Bronchial epithelial cell (primary cell): Measurements from ENCODE around the gene MED12L. TPM values are rescaled to one million over a fixed set of nuclear protein-coding genes. Genes with fewer than 3 reads are reported as not detected.

Experiments used
- DNase-seq: peaks from one replicate; pipeline ENCODE4 v3.0.0-alpha.2; 2010; ENCODE audit warnings: low read depth
- FAIRE-seq: peaks from 2 replicates; lab custom pipeline; 2011; peaks lifted over from hg19 to GRCh38; lab: Jason Lieb, UNC
- H3K27me3 ChIP-seq: 2 replicates; pipeline ENCODE4 v1.5.1; 2011; ENCODE audit warnings: low read length; ENCODE audit not compliant: control insufficient read depth, insufficient read depth
- H3K36me3 ChIP-seq: 2 replicates; pipeline ENCODE4 v1.5.1; 2011; ENCODE audit warnings: low read length; ENCODE audit not compliant: control insufficient read depth, insufficient read depth
- H3K4me3 ChIP-seq: 2 replicates; pipeline ENCODE4 v1.5.1; 2011; ENCODE audit warnings: mild to moderate bottlenecking, low read depth, low read length, control low read depth
- total RNA-seq: library from RNA; depleted of rRNA; stranded (reverse); fragments of >200 nt; gene quantifications from 2 replicates; pipeline ENCODE4 v1.2.1, GENCODE V29; 2014
- TF ChIP-seq, protein P1 (sequence below): IDR thresholded peaks from 2 replicates; pipeline ENCODE4 v1.5.1; 2011; ENCODE audit warnings: mild to moderate bottlenecking, moderate library complexity, low read length, control low read depth, inconsistent platforms; ENCODE audit not compliant: insufficient read depth, severe bottlenecking

MED12L gene
- total RNA-seq, 1 donor from 2014 or later = 0.26 TPM

DNA sequence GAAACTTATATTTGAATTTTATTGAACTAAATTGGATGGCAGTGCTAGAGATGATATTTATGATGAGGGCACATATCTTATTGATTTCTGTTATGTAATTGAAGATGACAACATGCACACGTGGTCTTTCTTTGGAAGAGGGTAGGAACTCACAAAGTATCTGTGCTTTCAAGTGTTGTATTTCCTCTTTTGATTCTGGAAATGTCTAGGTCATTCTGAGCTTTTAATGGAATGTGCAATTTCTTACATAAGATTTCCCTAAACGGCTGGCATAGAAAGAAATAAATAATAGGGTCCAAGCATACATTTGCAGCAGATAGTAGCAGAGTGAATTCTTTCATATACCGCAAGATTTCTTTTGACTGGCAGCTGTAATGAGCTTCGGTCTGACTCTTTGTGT lies 127.7 kb downstream of the MED12L start:
- H3K4me3 ChIP-seq = no peak overlapping the region
- DNase-seq (no peak), FAIRE-seq (no peak)
- no peaks in the 10 kb centered on the region for H3K27me3 ChIP-seq
- H3K36me3 ChIP-seq = no peaks in the 10 kb centered on the region
- TF ChIP-seq, protein P1, sequence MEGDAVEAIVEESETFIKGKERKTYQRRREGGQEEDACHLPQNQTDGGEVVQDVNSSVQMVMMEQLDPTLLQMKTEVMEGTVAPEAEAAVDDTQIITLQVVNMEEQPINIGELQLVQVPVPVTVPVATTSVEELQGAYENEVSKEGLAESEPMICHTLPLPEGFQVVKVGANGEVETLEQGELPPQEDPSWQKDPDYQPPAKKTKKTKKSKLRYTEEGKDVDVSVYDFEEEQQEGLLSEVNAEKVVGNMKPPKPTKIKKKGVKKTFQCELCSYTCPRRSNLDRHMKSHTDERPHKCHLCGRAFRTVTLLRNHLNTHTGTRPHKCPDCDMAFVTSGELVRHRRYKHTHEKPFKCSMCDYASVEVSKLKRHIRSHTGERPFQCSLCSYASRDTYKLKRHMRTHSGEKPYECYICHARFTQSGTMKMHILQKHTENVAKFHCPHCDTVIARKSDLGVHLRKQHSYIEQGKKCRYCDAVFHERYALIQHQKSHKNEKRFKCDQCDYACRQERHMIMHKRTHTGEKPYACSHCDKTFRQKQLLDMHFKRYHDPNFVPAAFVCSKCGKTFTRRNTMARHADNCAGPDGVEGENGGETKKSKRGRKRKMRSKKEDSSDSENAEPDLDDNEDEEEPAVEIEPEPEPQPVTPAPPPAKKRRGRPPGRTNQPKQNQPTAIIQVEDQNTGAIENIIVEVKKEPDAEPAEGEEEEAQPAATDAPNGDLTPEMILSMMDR = no peak

DNA sequence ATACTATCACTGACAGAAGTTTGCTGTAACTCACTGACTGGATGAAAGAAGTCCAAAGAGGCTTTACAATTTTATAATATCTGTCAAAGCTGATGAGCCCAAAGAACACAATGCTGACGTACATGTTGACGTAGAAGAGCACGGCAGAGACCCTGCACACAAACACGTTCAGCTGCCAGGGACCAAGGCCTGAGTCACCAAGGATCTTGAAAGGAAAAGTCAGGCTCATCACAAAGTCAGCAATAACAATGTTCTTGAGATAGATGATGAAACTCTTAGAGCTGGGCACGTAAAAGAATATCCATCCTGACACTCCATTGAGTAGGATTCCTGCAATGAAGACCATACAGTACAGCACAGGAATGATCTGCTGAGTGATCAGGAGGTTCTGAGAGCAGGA lies 128.4 kb downstream of the MED12L start:
- H3K27me3 ChIP-seq = no peaks in the 10 kb centered on the region
- peak; percentile 77 for FAIRE-seq
- no peak overlapping the region for H3K4me3 ChIP-seq
- H3K36me3 ChIP-seq = no peaks in the 10 kb centered on the region
- no peak for DNase-seq
- TF ChIP-seq, protein P1 = no peak

DNA sequence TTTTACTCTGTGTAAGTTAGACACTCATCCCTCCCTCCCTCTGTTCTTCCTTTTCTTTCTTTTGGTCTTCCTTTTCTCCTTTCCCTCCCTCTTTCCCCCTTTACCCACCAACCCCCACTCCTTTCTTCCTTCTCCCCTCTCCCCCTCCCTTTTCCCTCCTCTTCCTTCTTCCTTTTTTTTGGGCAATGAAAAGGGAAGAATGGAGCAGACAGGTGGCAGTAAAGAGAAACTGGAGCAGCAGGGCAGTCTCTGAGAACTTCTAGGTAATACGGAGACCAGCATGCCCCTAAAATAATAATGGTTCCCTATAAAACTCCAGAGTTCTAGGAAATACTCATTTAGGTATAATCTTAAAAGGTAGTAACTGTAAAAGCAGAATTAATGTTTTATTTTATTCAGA lies 129.0 kb downstream of the MED12L start:
- TF ChIP-seq, protein P1 = no peak
- H3K27me3 ChIP-seq = no peaks in the 10 kb centered on the region
- H3K36me3 ChIP-seq = no peaks in the 10 kb centered on the region
- no peak for FAIRE-seq
- no peak for DNase-seq
- no peak overlapping the region for H3K4me3 ChIP-seq

DNA sequence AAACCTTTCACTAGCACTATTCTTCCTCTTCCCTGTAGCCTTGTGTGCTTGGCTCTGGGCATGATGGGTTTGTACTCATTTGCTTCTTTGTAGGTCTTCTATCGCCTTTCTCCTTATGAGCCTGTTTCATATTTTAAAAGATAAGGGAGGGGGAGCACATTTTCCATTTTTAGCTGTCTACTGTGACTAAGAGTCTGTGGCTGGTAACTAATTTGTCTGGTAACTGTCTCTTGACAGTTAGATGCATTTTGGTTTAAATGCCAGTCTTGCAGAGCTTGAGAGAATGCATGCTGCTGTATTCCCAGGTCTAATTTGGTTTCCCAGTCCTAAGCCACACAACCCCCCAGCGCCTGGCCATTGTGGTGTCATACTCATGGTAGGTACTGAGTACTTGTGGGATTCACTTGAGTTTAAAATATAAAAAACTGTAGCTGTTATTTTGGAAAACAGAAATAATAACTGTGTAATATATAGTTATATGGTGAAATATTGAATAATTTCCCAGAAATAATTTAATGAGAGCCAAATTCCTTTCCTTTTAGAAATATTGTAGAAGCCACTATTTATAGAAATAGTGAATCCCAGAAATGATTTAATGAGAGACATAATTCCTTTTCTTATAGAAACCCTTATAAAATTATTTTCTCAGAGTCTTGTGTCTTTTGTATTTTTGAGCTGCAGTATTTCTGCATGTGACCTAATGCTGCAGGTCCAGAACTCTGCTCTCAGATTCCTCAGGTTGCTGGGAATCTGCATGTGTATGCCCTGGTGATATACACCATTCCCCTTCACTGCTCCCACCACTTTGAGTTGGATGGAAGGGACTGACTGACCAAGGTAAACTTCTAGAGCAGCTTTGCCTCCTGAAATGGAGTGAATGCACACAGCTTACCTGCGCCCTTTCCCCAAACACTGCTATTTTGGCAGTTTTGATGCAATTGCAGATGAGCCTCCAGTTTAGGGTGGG lies 131.5 kb downstream of the MED12L start:
- TF ChIP-seq, protein P1 = no peak

DNA sequence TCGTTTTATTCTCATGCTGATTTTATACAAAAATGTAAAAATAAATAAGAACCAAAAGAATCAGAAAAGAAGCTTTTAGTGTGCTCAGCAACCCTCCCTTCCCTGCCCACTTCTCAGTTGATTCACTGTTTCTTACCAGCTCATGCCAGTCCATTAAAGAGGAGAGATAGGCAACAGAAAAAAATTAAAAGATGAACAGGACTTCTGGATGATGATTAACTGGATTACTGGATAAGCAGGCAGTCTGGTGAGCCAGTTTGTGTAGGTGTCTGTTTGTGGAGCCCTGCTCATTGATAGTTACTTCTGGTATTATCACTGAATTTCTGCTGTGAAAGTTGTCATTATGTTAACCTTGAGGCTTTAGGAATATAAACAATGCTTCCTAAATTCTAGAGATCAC lies 132.7 kb downstream of the MED12L start:
- DNase-seq (peak; percentile 30), FAIRE-seq (no peak)
- TF ChIP-seq, protein P1 = no peak
- Histone ChIP-seq H3K27me3 (no peaks in the 10 kb centered on the region), H3K36me3 (no peaks in the 10 kb centered on the region), H3K4me3 (no peak overlapping the region)

More for the DNA sequence above, 131.5 kb downstream of the MED12L start:
- FAIRE-seq = no peak
- H3K4me3 ChIP-seq = no peak overlapping the region
- no peaks in the 10 kb centered on the region for H3K27me3 ChIP-seq
- DNase-seq = no peak
- H3K36me3 ChIP-seq = no peaks in the 10 kb centered on the region

DNA sequence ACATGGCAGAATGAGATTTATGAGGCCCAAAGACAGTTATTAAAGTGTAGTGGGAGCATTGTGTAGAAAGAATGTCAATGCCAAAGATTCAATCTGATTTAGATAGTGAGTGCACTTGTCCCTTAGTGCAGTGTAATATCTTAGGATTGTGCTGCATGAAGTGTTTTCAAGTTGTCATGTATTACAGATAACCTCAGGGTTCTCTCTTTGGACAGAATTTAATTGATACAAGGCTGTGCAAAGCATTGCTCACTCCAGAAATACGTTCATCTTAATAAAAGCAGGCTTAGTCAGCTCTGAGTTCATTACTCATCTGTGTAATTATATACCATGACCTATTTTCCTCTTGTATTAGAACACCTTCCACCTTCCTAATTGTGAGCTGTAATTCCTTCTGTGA lies 133.6 kb downstream of the MED12L start:
- Histone ChIP-seq H3K27me3 (no peaks in the 10 kb centered on the region), H3K36me3 (no peaks in the 10 kb centered on the region), H3K4me3 (no peak overlapping the region)
- DNase-seq (peak; percentile 99), FAIRE-seq (no peak)
- TF ChIP-seq, protein P1 = no peak
